ENCODE results near the gene C20orf202. TPM values are rescaled to one million over a fixed set of nuclear protein-coding genes. Genes with fewer than 3 reads are reported as not detected.

C20orf202 gene
- total RNA-seq, 2 donors from 2014 or later = not detected

- WGBS, 2 experiments (ENCODE audit: insufficient coverage in 1 of 2, insufficient read length in 1 of 2) = 89 to 91% methylated on average over 16 to 19 of the region's 19 CpGs
- H3K27ac ChIP-seq (ENCODE audit: low read depth, low read length) = no peak overlapping the region
- no peaks in the 10 kb centered on the region for H3K4me1 ChIP-seq (ENCODE audit: control insufficient read depth, insufficient read depth, low read length)
- DNase-seq = no peak
- Mint-ChIP-seq H3K36me3 (ENCODE audit: low read depth) (no peaks in the 10 kb centered on the region), H3K9me3 (no peaks in the 10 kb centered on the region), H3K27ac (no peak overlapping the region), H3K4me1 (no peaks in the 10 kb centered on the region), H3K4me3 (no peak overlapping the region), H3K27me3 (ENCODE audit: insufficient read depth) (peaks cover 28% of the 10 kb centered on the region)
- no peaks in the 10 kb centered on the region for H3K36me3 ChIP-seq (ENCODE audit: control insufficient read depth, insufficient read depth, low read length)
- H3K9me3 ChIP-seq (ENCODE audit: control insufficient read depth, low read length) = no peaks in the 10 kb centered on the region
- TF ChIP-seq CTCF (conservative IDR thresholded peaks at IDR 0.05) = no peak
- no peak overlapping the region for H3K9ac ChIP-seq (ENCODE audit: extremely low read depth, low read length, poor library complexity, severe bottlenecking)
- peaks cover 39% of the 10 kb centered on the region for H3K27me3 ChIP-seq (ENCODE audit: control insufficient read depth, insufficient read depth, low read length, poor library complexity, severe bottlenecking)
- no peak overlapping the region for H3K4me3 ChIP-seq (ENCODE audit: low read length)
Measured at GRCh38 chr20:1206366-1207148, 3.3 kb downstream of the C20orf202 start.

- no peak overlapping the region for H3K4me3 ChIP-seq (ENCODE audit: low read length)
- H3K27ac ChIP-seq (ENCODE audit: low read depth, low read length) = no peak overlapping the region
- no peak overlapping the region for H3K9ac ChIP-seq (ENCODE audit: extremely low read depth, low read length, poor library complexity, severe bottlenecking)
- H3K27ac Mint-ChIP-seq = no peak overlapping the region
- peaks cover 33% of the 10 kb centered on the region for H3K27me3 Mint-ChIP-seq (ENCODE audit: insufficient read depth)
- peaks cover 3% of the 10 kb centered on the region for H3K4me1 ChIP-seq (ENCODE audit: control insufficient read depth, insufficient read depth, low read length)
- no peaks in the 10 kb centered on the region for H3K9me3 ChIP-seq (ENCODE audit: control insufficient read depth, low read length)
- no peaks in the 10 kb centered on the region for H3K9me3 Mint-ChIP-seq
- peaks cover 3% of the 10 kb centered on the region for H3K4me1 Mint-ChIP-seq
- DNase-seq = no peak
- TF ChIP-seq CTCF (conservative IDR thresholded peaks at IDR 0.05) = no peak
- peaks cover 45% of the 10 kb centered on the region for H3K27me3 ChIP-seq (ENCODE audit: control insufficient read depth, insufficient read depth, low read length, poor library complexity, severe bottlenecking)
- no peaks in the 10 kb centered on the region for H3K36me3 ChIP-seq (ENCODE audit: control insufficient read depth, insufficient read depth, low read length)
- H3K4me3 Mint-ChIP-seq = no peak overlapping the region
- 90 to 96% methylated on average over 2 to 3 of the region's 3 CpGs for WGBS, 2 experiments (ENCODE audit: insufficient coverage in 1 of 2, insufficient read length in 1 of 2)
- no peaks in the 10 kb centered on the region for H3K36me3 Mint-ChIP-seq (ENCODE audit: low read depth)
Measured at GRCh38 chr20:1207293-1207878, 4.1 kb downstream of the C20orf202 start.

- no peaks in the 10 kb centered on the region for H3K9me3 ChIP-seq (ENCODE audit: control insufficient read depth, low read length)
- no peak overlapping the region for H3K9ac ChIP-seq (ENCODE audit: extremely low read depth, low read length, poor library complexity, severe bottlenecking)
- H3K4me1 ChIP-seq (ENCODE audit: control insufficient read depth, insufficient read depth, low read length) = peaks cover 3% of the 10 kb centered on the region
- peaks cover 6% of the 10 kb centered on the region for H3K4me1 Mint-ChIP-seq
- H3K27me3 Mint-ChIP-seq (ENCODE audit: insufficient read depth) = peaks cover 42% of the 10 kb centered on the region
- no peaks in the 10 kb centered on the region for H3K36me3 ChIP-seq (ENCODE audit: control insufficient read depth, insufficient read depth, low read length)
- no peak overlapping the region for H3K27ac ChIP-seq (ENCODE audit: low read depth, low read length)
- no peak overlapping the region for H3K4me3 Mint-ChIP-seq
- TF ChIP-seq CTCF (conservative IDR thresholded peaks at IDR 0.05) = peak; percentile 64
- WGBS, 2 experiments (ENCODE audit: insufficient coverage in 1 of 2, insufficient read length in 1 of 2) = 71 to 81% methylated on average over 3 to 4 of the region's 5 CpGs
- H3K27me3 ChIP-seq (ENCODE audit: control insufficient read depth, insufficient read depth, low read length, poor library complexity, severe bottlenecking) = peaks cover 61% of the 10 kb centered on the region
- no peaks in the 10 kb centered on the region for H3K36me3 Mint-ChIP-seq (ENCODE audit: low read depth)
- no peak for DNase-seq
- H3K9me3 Mint-ChIP-seq = no peaks in the 10 kb centered on the region
- no peak overlapping the region for H3K27ac Mint-ChIP-seq
- H3K4me3 ChIP-seq (ENCODE audit: low read length) = no peak overlapping the region
Measured at GRCh38 chr20:1209447-1210387, 6.5 kb downstream of the C20orf202 start.

All from endodermal cell (in vitro differentiated cells).